Adipose tissue (tissue), 3 donors: ENCODE data around the gene RASGRP3. TPM values are rescaled to one million over a fixed set of nuclear protein-coding genes. Genes with fewer than 3 reads are reported as not detected.

Experiments used
- H3K27ac ChIP-seq: one replicate; pipeline ENCODE4 v1.5.1; 2013; ENCODE audit warnings: low read depth, low read length
- WGBS, 3 donors: extraction: QIAGEN DNeasy Blood & Tissue Kit; methylation state at CpG; one replicate each; pipeline ENCODE4 v1.1.7; 2013; 5-methylcytosine and 5-hydroxymethylcytosine counted together
- polyA plus RNA-seq, 3 donors: library from polyadenylated mRNA; stranded (reverse); fragments of 200-250 nt; gene quantifications; one replicate each; pipeline ENCODE4 v1.2.3, GENCODE V29; 2013
- donor health status: healthy with polysubstance abuse.
- donor health status: Bipolar disorder and iron deficiency.
- donor health status: healthy.

RASGRP3 gene
- polyA plus RNA-seq, 3 donors: 2.3 to 6.1 (median 5.4) TPM

- H3K27ac ChIP-seq: no peak overlapping the region
- WGBS, 3 donors: 0 to 1% (median 0%) methylated on average over 23 of the region's 23 CpGs
Measured at GRCh38 chr2:33598561-33599174, 122.2 kb downstream of the RASGRP3 start.

GRCh38 chr2:33599175-33599942 lies 122.9 kb downstream of the RASGRP3 start, which contains the start of gene FAM98A:
Gene FAM98A, minus strand, starts transcription at chr2:33599299. Its CDS starts 78 bp downstream, at chr2:33599221.
- 0 to 1% (median 0%) methylated on average over 56 of the region's 56 CpGs for WGBS, 3 donors

GRCh38 chr2:33599943-33600192 lies 123.4 kb downstream of the RASGRP3 start:
- WGBS, 3 donors: 9 to 26% (median 19%) methylated on average over 3 of the region's 3 CpGs
- H3K27ac ChIP-seq: no peak overlapping the region

More at GRCh38 chr2:33599175-33599942, 122.9 kb downstream of the RASGRP3 start, which contains the start of gene FAM98A:
- no peak within 1 kb of the TSS for H3K27ac ChIP-seq

- WGBS, 3 donors: 90 to 92% (median 91%) methylated on average over 6 of the region's 6 CpGs
- H3K27ac ChIP-seq: no peak overlapping the region
Measured at GRCh38 chr2:33602201-33602830, 125.9 kb downstream of the RASGRP3 start.

- WGBS, 3 donors: 77 to 80% (median 77%) methylated on average over 3 of the region's 3 CpGs
- no peak overlapping the region for H3K27ac ChIP-seq
Measured at GRCh38 chr2:33603416-33603815, 127.0 kb downstream of the RASGRP3 start.

GRCh38 chr2:33605056-33605455 lies 128.6 kb downstream of the RASGRP3 start:
- 76 to 81% (median 80%) methylated on average over 6 of the region's 6 CpGs for WGBS, 3 donors
- no peak overlapping the region for H3K27ac ChIP-seq

- 84 to 92% (median 84%) methylated on average over 4 of the region's 4 CpGs for WGBS, 3 donors
- H3K27ac ChIP-seq: no peak overlapping the region
Measured at GRCh38 chr2:33606100-33606499, 129.7 kb downstream of the RASGRP3 start.

GRCh38 chr2:33606622-33607021 lies 130.2 kb downstream of the RASGRP3 start:
- H3K27ac ChIP-seq: no peak overlapping the region
- 86 to 96% (median 95%) methylated on average over 7 of the region's 7 CpGs for WGBS, 3 donors

- WGBS, 3 donors: 44 to 72% (median 59%) methylated on average over 4 of the region's 4 CpGs
- H3K27ac ChIP-seq: no peak overlapping the region
Measured at GRCh38 chr2:33607251-33607721, 130.8 kb downstream of the RASGRP3 start.

- no peak overlapping the region for H3K27ac ChIP-seq
- 61 to 67% (median 65%) methylated on average over 2 of the region's 2 CpGs for WGBS, 3 donors
Measured at GRCh38 chr2:33607905-33608304, 131.5 kb downstream of the RASGRP3 start.

GRCh38 chr2:33614190-33614589 lies 137.7 kb downstream of the RASGRP3 start:
- H3K27ac ChIP-seq: no peak overlapping the region

Other genes starting within 250 kb of the RASGRP3 start
- 10 to 100 TPM in 2 of 3 donors, 1 to 10 TPM in 1; 9.1 to 50.2 (median 15.0) TPM for gene FAM98A, start 122.7 kb downstream of the RASGRP3 start, polyA plus RNA-seq